Breast epithelium (tissue), 3 donors: Measurements from ENCODE around the gene PDCD11.

Experiments
- CTCF ChIP-seq, 3 donors: fragments of 450-650 bp; IDR thresholded peaks; one replicate each; pipeline ENCODE4 v1.5.1; 2016 to 2017; ENCODE audit warnings: antibody characterized with exemption in 3 of 3, mild to moderate bottlenecking in 3 of 3, moderate library complexity in 3 of 3
- POLR2A ChIP-seq: fragments of 450-650 bp; IDR thresholded peaks from one replicate; pipeline ENCODE4 v1.6.1; 2016; ENCODE audit warnings: antibody characterized with exemption, mild to moderate bottlenecking, moderate library complexity

- TF ChIP-seq CTCF (IDR thresholded peaks at IDR 0.05) (no peak), POLR2A (no peak)
Measured at GRCh38 chr10:103428989-103429643, 32.7 kb downstream of the PDCD11 start.
